Stomach (tissue), 9 donors: ENCODE data around the gene KLK10. TPM values are rescaled to one million over a fixed set of nuclear protein-coding genes. Genes with fewer than 3 reads are reported as not detected.

ENCODE experiments used
- DNase-seq, 2 donors: peaks; one replicate each; pipeline versions ENCODE4 v3.0.0 to v3.0.0-alpha.2; 2013 to 2019
- H3K27ac ChIP-seq, 5 donors: fragments of 200-600 bp in 4 of 5; sonication (generic) in 4 of 5; one replicate each; pipeline ENCODE4 v1.5.1; 2013 to 2019; ENCODE audit warnings: mild to moderate bottlenecking in 1 of 5, moderate library complexity in 1 of 5
- H3K27me3 ChIP-seq, 3 donors: fragments of 200-600 bp; sonication (generic); one replicate each; pipeline ENCODE4 v1.5.1; 2017 to 2019; ENCODE audit warnings: mixed run types in 1 of 3
- H3K36me3 ChIP-seq, 4 donors: fragments of 200-600 bp; sonication (generic); 1 replicate in 3 of 4; 2 replicates in 1 of 4; pipeline ENCODE4 v1.5.1; 2016 to 2019
- H3K4me1 ChIP-seq, 4 donors: fragments of 200-600 bp; sonication (generic); one replicate each; pipeline ENCODE4 v1.5.1; 2016 to 2019
- H3K4me3 ChIP-seq, 4 donors: fragments of 200-600 bp; sonication (generic) in 3 of 4; one replicate each; pipeline ENCODE4 v1.5.1; 2016 to 2019; ENCODE audit warnings: mild to moderate bottlenecking in 1 of 4
- H3K9me3 ChIP-seq, 4 donors: fragments of 200-600 bp; sonication (generic); one replicate each; pipeline ENCODE4 v1.5.1; 2016 to 2019
- CTCF ChIP-seq, 7 experiments: fragments of 450-650 bp in 4 of 7; fragments of 200-600 bp in 3 of 7; sonication (generic) in 3 of 7; IDR thresholded peaks; one replicate each; pipeline ENCODE4 v1.5.1; 2016 to 2019; ENCODE audit warnings: antibody characterized with exemption in 7 of 7, control low read depth in 2 of 7, mild to moderate bottlenecking in 1 of 7
- EP300 ChIP-seq: sonication (generic); formaldehyde crosslinking; IDR thresholded peaks from one replicate; pipeline ENCODE4 v1.6.1; 2017; ENCODE audit warnings: antibody characterized with exemption
- POLR2A ChIP-seq, 4 donors: fragments of 450-650 bp; IDR thresholded peaks; one replicate each; pipeline ENCODE4 v1.6.1; 2016; ENCODE audit warnings: antibody characterized with exemption in 4 of 4, control low read depth in 2 of 4, mild to moderate bottlenecking in 1 of 4, moderate library complexity in 1 of 4
- POLR2AphosphoS5 ChIP-seq, 3 donors: sonication (generic); formaldehyde crosslinking; IDR thresholded peaks; one replicate each; pipeline ENCODE4 v1.6.1; 2016; ENCODE audit warnings: antibody characterized with exemption in 3 of 3
- WGBS, 5 donors: extraction: QIAGEN DNeasy Blood & Tissue Kit in 3 of 5; methylation state at CpG; one replicate each; pipeline versions ENCODE4 v1.1.5 to v1.1.7; 2013 to 2018; 5-methylcytosine and 5-hydroxymethylcytosine counted together
- intact Hi-C: fragments of 100-400 bp; cut with DNase I; formaldehyde crosslinking; loops from one replicate; pipeline ENCODE4 v1.15.1; 2023; ENCODE audit warnings: low total_unique reads
- polyA plus RNA-seq, 3 donors: library from polyadenylated mRNA; stranded (reverse); fragments of 200-250 nt; gene quantifications; one replicate each; pipeline ENCODE4 v1.2.3, GENCODE V29; 2013
- total RNA-seq, 5 donors: library from RNA; depleted of rRNA; stranded (reverse); fragments of >200 nt; gene quantifications; one replicate each; pipeline versions ENCODE4 v1.1.0 to v1.2.3, GENCODE V29; 2014 to 2016
- donor health status: healthy with polysubstance abuse.
- donor health status: Bipolar disorder and iron deficiency.
- donor health status: healthy.

KLK10 gene
- total and polyA plus RNA-seq, 8 donors = 1.3 to 62.7 (median 3.0) TPM; not detected in 4

GRCh38 chr19:51010066-51010795 lies 9.3 kb downstream of the KLK10 start:
- H3K4me3 ChIP-seq = no peak overlapping the region
- H3K4me1 ChIP-seq = no peaks in the 10 kb centered on the region
- no peak for DNase-seq
- H3K9me3 ChIP-seq = no peaks in the 10 kb centered on the region
- H3K36me3 ChIP-seq = no peaks in the 10 kb centered on the region
- intact Hi-C loops = no loop called here
- no peak overlapping the region for H3K27ac ChIP-seq
- peaks cover 3 to 85% (median 22%) of the 10 kb centered on the region in 3 donors for H3K27me3 ChIP-seq
- no peak for TF ChIP-seq EP300
- 64 to 75% (median 69%) methylated on average over 4 of the region's 4 CpGs for WGBS, 5 donors

GRCh38 chr19:51009061-51009891 lies 10.2 kb downstream of the KLK10 start:
- Histone ChIP-seq H3K36me3 (no peaks in the 10 kb centered on the region), H3K27ac (no peak overlapping the region), H3K27me3 (peaks cover 3 to 75% (median 20%) of the 10 kb centered on the region in 3 donors), H3K9me3 (no peaks in the 10 kb centered on the region), H3K4me3 (no peak overlapping the region), H3K4me1 (no peaks in the 10 kb centered on the region)
- intact Hi-C loops = no loop called here
- WGBS, 5 donors = 64 to 74% (median 68%) methylated on average over 18 to 19 of the region's 19 CpGs
- TF ChIP-seq EP300 (no peak), POLR2AphosphoS5 (IDR thresholded peaks at IDR 0.05) (no peak), POLR2A (IDR thresholded peaks at IDR 0.05) (no peak), CTCF (IDR thresholded peaks at IDR 0.05) (no peak)
- no peak for DNase-seq

GRCh38 chr19:51007488-51007887 lies 12.0 kb downstream of the KLK10 start:
- Histone ChIP-seq H3K36me3 (no peaks in the 10 kb centered on the region), H3K9me3 (peaks cover 0 to 3% (median 0%) of the 10 kb centered on the region in 4 donors), H3K27ac (no peak overlapping the region), H3K4me3 (no peak overlapping the region), H3K4me1 (peaks cover 0 to 4% (median 0%) of the 10 kb centered on the region in 4 donors), H3K27me3 (peaks cover 3 to 73% (median 27%) of the 10 kb centered on the region in 3 donors)
- intact Hi-C loops = no loop called here
- no peak for DNase-seq
- 79 to 87% (median 84%) methylated on average over 3 of the region's 3 CpGs for WGBS, 5 donors
- TF ChIP-seq POLR2AphosphoS5 (IDR thresholded peaks at IDR 0.05) (no peak), CTCF (IDR thresholded peaks at IDR 0.05) (no peak), POLR2A (IDR thresholded peaks at IDR 0.05) (no peak), EP300 (no peak)

GRCh38 chr19:51006406-51006805 lies 13.1 kb downstream of the KLK10 start:
- Histone ChIP-seq H3K27ac (no peak overlapping the region), H3K9me3 (peaks cover 0 to 3% (median 0%) of the 10 kb centered on the region in 4 donors), H3K4me1 (peaks cover 0 to 9% (median 0%) of the 10 kb centered on the region in 4 donors), H3K4me3 (no peak overlapping the region), H3K36me3 (no peaks in the 10 kb centered on the region), H3K27me3 (peaks cover 3 to 75% (median 38%) of the 10 kb centered on the region in 3 donors)
- intact Hi-C loops = no loop called here
- DNase-seq = no peak
- 40 to 54% (median 45%) methylated on average over 8 of the region's 8 CpGs for WGBS, 5 donors
- TF ChIP-seq CTCF (IDR thresholded peaks at IDR 0.05) (no peak), EP300 (no peak), POLR2A (IDR thresholded peaks at IDR 0.05) (no peak), POLR2AphosphoS5 (IDR thresholded peaks at IDR 0.05) (no peak)
